ENCODE measurements around the gene GPR50.

Gene GPR50

GRCh38 chrX:151227627-151228026 is 51.2 kb downstream of the GPR50 start:
- no peak for DNase-seq

GRCh38 chrX:151228935-151229334 is 52.6 kb downstream of the GPR50 start:
- no peak for DNase-seq
